ENCODE measurements around the gene CDC20B.

DNA sequence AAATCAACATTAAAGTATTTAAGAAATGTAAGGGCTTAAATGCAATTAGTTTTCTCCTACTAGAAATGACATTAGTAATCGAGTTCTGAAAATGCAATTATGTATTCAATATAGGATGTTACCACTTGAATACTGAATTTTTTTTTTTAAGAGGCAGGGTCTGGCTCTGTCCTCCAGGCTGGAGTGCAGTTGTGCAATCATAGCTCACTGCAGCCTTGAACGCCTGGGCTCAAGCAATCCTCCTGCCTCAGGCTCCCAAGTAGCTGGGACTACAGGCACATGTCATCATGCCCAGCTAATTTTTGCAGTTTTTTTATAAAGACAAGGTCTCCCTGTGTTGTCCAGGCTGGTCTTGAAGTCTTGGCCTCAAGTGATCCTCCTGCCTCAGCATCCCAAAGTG is 1.5 kb downstream of the CDC20B start:
- TF ChIP-seq, protein P1, sequence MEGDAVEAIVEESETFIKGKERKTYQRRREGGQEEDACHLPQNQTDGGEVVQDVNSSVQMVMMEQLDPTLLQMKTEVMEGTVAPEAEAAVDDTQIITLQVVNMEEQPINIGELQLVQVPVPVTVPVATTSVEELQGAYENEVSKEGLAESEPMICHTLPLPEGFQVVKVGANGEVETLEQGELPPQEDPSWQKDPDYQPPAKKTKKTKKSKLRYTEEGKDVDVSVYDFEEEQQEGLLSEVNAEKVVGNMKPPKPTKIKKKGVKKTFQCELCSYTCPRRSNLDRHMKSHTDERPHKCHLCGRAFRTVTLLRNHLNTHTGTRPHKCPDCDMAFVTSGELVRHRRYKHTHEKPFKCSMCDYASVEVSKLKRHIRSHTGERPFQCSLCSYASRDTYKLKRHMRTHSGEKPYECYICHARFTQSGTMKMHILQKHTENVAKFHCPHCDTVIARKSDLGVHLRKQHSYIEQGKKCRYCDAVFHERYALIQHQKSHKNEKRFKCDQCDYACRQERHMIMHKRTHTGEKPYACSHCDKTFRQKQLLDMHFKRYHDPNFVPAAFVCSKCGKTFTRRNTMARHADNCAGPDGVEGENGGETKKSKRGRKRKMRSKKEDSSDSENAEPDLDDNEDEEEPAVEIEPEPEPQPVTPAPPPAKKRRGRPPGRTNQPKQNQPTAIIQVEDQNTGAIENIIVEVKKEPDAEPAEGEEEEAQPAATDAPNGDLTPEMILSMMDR (IDR thresholded peaks at IDR 0.05): no peak
- TF ChIP-seq POLR2A (IDR thresholded peaks at IDR 0.05): no peak

Measured in testis (tissue), 2 donors.